Heart left ventricle (tissue), 13 donors: ENCODE results near the gene SHE.

ENCODE experiments used
- POLR2A ChIP-seq, 2 donors: fragments of 450-650 bp; IDR thresholded peaks; one replicate each; pipeline ENCODE4 v1.6.1; 2017; ENCODE audit warnings: antibody characterized with exemption in 2 of 2, mild to moderate bottlenecking in 2 of 2, moderate library complexity in 2 of 2
- TF ChIP-seq, protein P1 (sequence below), 12 donors: fragments of 200-600 bp; sonication (generic) in 4 of 12; IDR thresholded peaks; one replicate each; pipeline versions ENCODE4 v1.5.0 to v1.8.0; 2018 to 2022; ENCODE audit warnings: antibody characterized with exemption in 12 of 12, mild to moderate bottlenecking in 5 of 12
- donor health status: ischemic (EF 13 %, LVEDD 7.1; RV severe dilation, severe dysfunction).
- donor health status: DM: no; HTN: yes; CAD: no.
- donor health status: DM: no; HTN: no; CAD: no.
- donor health status: ischemic (EF 25% LVEDD 6.9; RV normal size, moderate dysfunction).
- donor health status: ischemic (EF 25% LVEDD 5.7; RV mildly dilated, moderate dysfunction).
- donor health status: ischemic (EF 35%, LVEDD 5.7; RV mildly dilated, moderate dysfunction).
- donor health status: nonischemic (EF 11% LVEDD 7.7; RV severe dilation, severe dysfunction).
- donor health status: DM: yes; HTN: yes; CAD: no.
- donor health status: PGD.
- donor health status: ischemic (EF 29% LVEDD 5.4; RV normal size, mild dysfunction).
- donor health status: nonischemic (EF 23%, LVEDD 6.1; RV moderate dilation, normal function).

DNA sequence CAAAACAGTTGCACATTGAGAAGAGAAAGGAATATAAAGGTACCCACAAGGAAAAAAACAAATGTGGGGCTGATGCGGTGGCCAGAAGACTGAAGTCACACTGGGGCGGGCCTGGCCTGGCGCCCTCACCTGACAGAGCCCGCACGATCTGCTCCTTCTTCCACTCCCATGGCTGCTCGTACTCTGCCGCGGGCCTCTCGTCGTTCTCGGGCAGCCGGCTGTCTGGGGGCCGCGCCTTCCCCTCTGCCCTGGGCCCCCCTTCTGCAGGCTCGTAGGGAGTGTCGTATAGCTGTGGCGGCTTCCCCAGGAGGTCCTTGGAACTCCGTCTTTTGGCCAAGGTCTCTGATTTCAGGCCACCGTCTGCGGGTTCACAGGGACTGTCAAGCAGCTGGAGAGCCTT is 13.3 kb downstream of the SHE start:
- TF ChIP-seq, protein P1, sequence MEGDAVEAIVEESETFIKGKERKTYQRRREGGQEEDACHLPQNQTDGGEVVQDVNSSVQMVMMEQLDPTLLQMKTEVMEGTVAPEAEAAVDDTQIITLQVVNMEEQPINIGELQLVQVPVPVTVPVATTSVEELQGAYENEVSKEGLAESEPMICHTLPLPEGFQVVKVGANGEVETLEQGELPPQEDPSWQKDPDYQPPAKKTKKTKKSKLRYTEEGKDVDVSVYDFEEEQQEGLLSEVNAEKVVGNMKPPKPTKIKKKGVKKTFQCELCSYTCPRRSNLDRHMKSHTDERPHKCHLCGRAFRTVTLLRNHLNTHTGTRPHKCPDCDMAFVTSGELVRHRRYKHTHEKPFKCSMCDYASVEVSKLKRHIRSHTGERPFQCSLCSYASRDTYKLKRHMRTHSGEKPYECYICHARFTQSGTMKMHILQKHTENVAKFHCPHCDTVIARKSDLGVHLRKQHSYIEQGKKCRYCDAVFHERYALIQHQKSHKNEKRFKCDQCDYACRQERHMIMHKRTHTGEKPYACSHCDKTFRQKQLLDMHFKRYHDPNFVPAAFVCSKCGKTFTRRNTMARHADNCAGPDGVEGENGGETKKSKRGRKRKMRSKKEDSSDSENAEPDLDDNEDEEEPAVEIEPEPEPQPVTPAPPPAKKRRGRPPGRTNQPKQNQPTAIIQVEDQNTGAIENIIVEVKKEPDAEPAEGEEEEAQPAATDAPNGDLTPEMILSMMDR (IDR thresholded peaks at IDR 0.05): no peak
- TF ChIP-seq POLR2A (IDR thresholded peaks at IDR 0.05): no peak
